ENCODE results near the gene PLA2G4D.

GRCh38 chr15:42034628-42035434, 59.5 kb downstream of the PLA2G4D start:
- no peak for TF ChIP-seq POLR2A (IDR thresholded peaks at IDR 0.05)
- TF ChIP-seq EP300 (IDR thresholded peaks at IDR 0.05), result no peak
- no peak for TF ChIP-seq CTCF (IDR thresholded peaks at IDR 0.05)
- no peak for TF ChIP-seq POLR2AphosphoS5 (IDR thresholded peaks at IDR 0.05)

Measured in suprapubic skin (tissue), 4 donors.